GM18907 (cell line): ENCODE data around the gene SLC23A2.
"Not testable (repeated sequence)": the region's sequence is repeated elsewhere in the genome, so short reads cannot be mapped to it uniquely, and the experiment has no call there.

Source experiments
- ATAC-seq: cut with Tn5 transposase; IDR thresholded peaks from one replicate; pipeline ENCODE4 v1.9.1; 2021; ENCODE audit warnings: mild to moderate bottlenecking, moderate library complexity; ENCODE audit not compliant: unreplicated experiment

The SLC23A2 gene

GRCh38 chr20:4853004-4853403 lies 148.3 kb downstream of the SLC23A2 start:
- ATAC-seq, result no peak

GRCh38 chr20:4850960-4851359 lies 150.3 kb downstream of the SLC23A2 start:
- ATAC-seq, result no peak

- ATAC-seq, result not testable (repeated sequence)
Measured at GRCh38 chr20:4848829-4849228, 152.5 kb downstream of the SLC23A2 start.

- no peak for ATAC-seq
Measured at GRCh38 chr20:4848041-4848440, 153.3 kb downstream of the SLC23A2 start.

GRCh38 chr20:4846821-4847220 lies 154.5 kb downstream of the SLC23A2 start:
- no peak for ATAC-seq

GRCh38 chr20:4844751-4845465 lies 156.4 kb downstream of the SLC23A2 start:
- ATAC-seq, result no peak

- no peak for ATAC-seq
Measured at GRCh38 chr20:4844325-4844724, 157.0 kb downstream of the SLC23A2 start.

GRCh38 chr20:4840801-4841200 lies 160.5 kb downstream of the SLC23A2 start:
- ATAC-seq, result no peak

GRCh38 chr20:4838526-4838925 lies 162.8 kb downstream of the SLC23A2 start:
- no peak for ATAC-seq

GRCh38 chr20:4837760-4838159 lies 163.6 kb downstream of the SLC23A2 start:
- no peak for ATAC-seq

- ATAC-seq, result no peak
Measured at GRCh38 chr20:4836935-4837334, 164.4 kb downstream of the SLC23A2 start.

- no peak for ATAC-seq
Measured at GRCh38 chr20:4836473-4836872, 164.8 kb downstream of the SLC23A2 start.

GRCh38 chr20:4835244-4836177 lies 165.8 kb downstream of the SLC23A2 start:
- no peak for ATAC-seq

GRCh38 chr20:4833074-4833728 lies 168.1 kb downstream of the SLC23A2 start:
- no peak for ATAC-seq

GRCh38 chr20:4832469-4832868 lies 168.8 kb downstream of the SLC23A2 start:
- no peak for ATAC-seq

GRCh38 chr20:4830696-4831095 lies 170.6 kb downstream of the SLC23A2 start:
- ATAC-seq, result no peak

GRCh38 chr20:4830259-4830658 lies 171.1 kb downstream of the SLC23A2 start:
- no peak for ATAC-seq

- no peak for ATAC-seq
Measured at GRCh38 chr20:4829514-4830215, 171.6 kb downstream of the SLC23A2 start.

GRCh38 chr20:4828830-4829513 lies 172.3 kb downstream of the SLC23A2 start:
- ATAC-seq, result no peak

GRCh38 chr20:4821590-4821989 lies 179.7 kb downstream of the SLC23A2 start:
- no peak for ATAC-seq
